HTR-8/SVneo (cell line): ENCODE data around the gene FNIP2.
"Not testable (repeated sequence)": the region's sequence is repeated elsewhere in the genome, so short reads cannot be mapped to it uniquely, and the experiment has no call there.

Source experiments
- DNase-seq: peaks from one replicate; pipeline ENCODE4 v3.0.0; 2011; ENCODE audit warnings: low spot score, mixed read lengths; ENCODE audit not compliant: insufficient read length
- FAIRE-seq: peaks from 2 replicates; lab custom pipeline; 2011; peaks lifted over from hg19 to GRCh38; lab: Jason Lieb, UNC

Gene FNIP2

DNA sequence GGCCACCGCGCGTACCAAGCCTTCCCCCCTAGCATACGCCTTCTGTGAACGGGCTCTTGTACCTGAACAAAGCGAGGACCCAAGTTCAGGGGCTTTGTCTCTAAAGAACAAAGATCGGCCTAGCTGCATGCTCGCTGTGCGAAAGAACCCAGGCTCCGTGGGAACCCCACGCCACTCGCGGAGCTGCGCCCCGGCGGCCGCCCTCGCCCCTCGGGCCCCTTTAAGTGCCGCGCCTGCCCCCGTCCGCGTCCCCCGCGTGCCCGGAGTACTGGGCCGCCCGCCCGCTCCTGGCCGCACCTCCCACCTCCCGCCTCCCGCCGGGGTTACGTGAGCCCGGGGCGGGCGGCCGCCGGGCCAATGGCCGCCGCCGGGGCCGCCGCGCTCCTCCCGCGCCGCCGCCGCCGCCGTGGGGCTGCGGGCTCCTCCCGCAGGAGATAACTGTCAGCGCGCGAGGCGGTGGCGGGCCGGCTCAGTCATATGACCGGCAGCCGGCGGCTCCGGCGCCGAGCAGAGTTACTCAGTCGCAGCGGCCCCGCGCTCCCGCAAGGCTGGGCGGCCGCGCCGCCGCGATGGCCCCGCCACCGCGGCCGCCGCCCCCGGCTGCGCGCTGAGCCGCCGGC lies at the start of gene FNIP2:
Gene FNIP2 (plus strand): TSS at position 472 of the 620 bp plus-strand sequence. CDS start 187 bp downstream, outside the sequence.
- peak; percentile 69 for FAIRE-seq
- peak; percentile 72 for DNase-seq

GRCh38 chr4:158721680-158722079 lies 47.1 kb upstream of the FNIP2 start:
- FAIRE-seq (no peak), DNase-seq (no peak)

- DNase-seq (no peak), FAIRE-seq (peak; percentile 40)
These were observed 46.4 kb upstream of the FNIP2 start for GRCh38 chr4:158722291-158722916.

DNA sequence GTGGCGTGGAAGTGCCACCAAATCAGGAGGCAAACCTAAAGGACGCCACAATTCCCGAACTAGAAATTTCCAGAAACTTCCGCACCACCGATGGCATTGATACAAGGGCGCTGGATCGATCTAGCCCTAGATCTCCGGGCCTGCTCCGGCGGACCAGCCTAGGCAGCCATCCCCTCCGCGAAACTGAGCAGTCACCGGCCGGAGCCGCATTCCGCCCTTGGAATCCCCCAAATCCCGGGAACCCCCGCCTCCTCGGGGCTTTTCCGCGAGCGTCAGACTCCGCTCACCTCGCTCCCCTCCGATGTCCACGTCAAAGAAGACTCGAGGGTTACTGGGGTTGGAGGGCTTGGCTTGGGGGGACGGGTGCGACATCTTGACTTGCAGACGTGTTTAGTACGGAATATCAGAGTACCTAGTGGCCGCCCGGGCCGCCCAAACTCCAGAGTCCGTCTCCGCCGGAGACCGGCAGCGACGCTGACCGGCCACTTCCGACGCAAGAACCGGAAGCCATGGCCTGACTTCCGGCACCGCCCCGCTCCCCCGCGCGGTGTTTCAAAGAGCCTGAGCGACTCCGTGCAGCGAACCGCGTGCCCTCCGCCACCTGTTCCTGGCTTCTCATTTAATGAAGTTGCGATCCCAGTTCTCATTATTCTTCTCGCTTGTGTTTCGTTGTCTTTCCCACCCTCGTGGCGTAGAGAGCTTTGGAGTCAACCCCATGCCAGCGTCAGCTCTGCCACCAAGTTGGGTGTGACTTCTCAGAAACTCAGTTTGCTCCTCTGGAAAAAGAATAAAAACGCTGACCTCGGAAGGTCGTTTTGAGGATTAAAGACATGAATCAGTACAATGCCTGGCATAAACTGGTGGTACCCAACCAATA lies 45.7 kb upstream of the FNIP2 start, which contains the start of gene PPID:
Gene PPID (minus strand): TSS at position 480 of the 877 bp plus-strand sequence. CDS start 108 bp downstream, at position 372.
- FAIRE-seq (peak; percentile 48), DNase-seq (peak; percentile 83)

DNA sequence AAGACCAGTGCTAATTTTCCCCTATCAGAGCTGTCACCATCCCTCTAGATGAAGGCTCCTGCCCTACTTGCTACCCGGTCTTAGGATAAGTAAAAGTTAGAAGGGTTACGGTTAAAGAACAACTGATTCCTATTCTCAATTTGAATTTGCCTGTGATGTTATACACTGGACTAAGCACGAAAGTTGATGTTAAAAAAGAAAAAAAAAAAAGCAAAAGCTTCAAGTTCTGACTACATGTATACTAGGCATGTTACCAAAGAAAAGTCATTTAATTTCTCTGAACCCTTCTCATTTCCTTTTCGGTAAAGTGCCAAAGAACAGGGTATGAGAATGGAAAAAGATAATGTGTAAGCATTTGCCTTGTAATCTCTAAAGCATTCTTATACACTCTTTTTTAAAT lies 44.2 kb upstream of the FNIP2 start:
- DNase-seq: no peak
- no peak for FAIRE-seq

- FAIRE-seq (no peak), DNase-seq (no peak)
These were observed 42.2 kb upstream of the FNIP2 start for GRCh38 chr4:158726633-158727032.

GRCh38 chr4:158728236-158728635 lies 40.6 kb upstream of the FNIP2 start:
- DNase-seq (no peak), FAIRE-seq (no peak)

DNA sequence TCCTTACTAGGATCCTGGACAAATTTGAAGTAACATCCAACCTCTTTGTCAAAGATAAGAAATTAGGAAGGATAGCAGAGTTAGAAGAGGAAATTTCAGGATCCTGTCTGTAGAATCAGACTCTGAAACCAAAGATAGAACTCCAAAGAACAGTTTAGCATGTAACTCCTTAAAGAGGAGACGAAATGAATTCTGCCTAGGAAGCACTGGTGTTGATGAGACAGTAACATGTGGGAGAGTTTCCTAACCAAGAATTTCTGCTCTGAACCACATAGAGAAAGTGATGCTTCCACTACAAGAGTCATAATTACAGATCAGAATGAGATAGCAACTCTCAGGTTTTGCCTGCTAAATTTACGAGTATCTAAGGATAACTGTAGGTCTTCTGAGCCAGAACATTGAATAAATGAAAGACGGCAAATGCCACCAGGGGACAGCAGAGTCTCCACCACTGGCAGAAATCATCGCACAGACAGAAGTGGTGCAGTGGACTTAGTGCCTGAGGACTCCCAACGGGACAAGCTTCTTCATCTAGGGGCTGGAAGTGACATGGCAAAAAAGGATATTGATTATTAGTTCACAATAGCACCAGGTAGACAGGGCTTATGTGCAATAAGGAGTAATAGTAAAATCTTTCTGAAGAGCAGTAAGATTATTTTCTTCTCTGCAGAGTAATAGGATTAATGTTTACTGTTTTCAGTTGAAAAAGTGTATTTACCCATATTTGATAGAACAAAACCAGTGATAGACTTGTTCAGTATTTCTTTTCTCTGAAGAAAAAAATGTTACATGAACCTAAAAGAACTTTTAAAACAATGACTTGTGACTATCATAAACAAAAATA lies 38.9 kb upstream of the FNIP2 start:
- DNase-seq (peak; percentile 63), FAIRE-seq (peak; percentile 9)

DNA sequence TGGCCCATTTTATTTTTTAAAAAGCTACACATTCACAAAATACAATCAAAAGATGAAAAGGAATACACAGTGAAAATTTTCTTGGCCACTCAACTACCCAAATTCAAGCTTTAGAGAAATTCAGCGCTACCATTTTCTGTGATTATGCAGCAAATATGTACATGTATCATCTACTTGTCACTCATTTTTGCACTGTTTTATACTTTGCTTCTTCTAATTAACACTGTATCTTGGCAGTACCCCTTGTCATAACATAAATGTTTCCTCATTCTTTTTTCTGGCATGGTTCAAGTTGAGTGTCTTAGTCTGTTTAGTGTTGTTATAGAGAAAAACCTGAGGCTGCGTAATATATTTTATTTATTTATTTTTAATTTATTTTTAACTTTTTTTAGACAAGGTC lies 30.0 kb upstream of the FNIP2 start:
- FAIRE-seq: no peak

DNA sequence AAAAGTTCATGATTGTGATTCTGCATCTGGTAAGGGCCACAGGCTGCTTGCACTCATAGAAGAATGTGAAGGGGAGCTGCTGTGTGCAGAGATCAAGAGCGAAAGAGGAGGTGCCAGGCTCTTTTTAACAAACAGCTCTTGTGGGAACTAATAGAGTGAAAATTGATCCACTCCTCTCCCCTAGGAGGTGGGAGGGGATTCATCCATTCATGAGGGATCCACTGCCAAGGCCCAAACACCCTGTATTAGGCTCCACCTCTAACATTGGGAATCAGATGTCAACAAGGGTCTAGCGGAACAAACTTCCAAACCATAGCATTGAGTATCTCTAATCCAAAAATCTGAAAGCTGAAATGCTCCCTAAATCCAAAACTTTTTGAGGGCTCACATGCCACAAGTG lies 29.2 kb upstream of the FNIP2 start:
- FAIRE-seq (no peak), DNase-seq (no peak)

More for the DNA sequence above, 30.0 kb upstream of the FNIP2 start:
- DNase-seq: no peak

- FAIRE-seq: no peak
- DNase-seq: no peak
These were observed 27.4 kb upstream of the FNIP2 start for GRCh38 chr4:158741326-158742021.

DNA sequence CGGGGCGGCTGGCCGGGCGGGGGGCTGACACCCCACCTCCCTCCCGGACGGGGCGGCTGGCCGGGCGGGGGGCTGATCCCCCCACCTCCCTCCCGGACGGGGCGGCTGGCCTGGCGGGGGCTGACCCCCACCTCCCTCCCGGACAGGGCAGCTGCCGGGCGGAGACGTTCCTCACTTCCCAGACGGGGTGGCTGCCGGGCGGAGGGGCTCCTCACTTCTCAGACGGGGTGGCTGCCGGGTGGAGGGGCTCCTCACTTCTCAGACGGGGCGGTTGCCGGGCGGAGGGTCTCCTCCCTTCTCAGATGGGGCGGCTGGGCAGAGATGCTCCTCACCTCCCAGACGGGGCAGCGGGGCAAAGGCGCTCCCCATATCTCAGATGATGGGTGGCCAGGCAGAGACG lies 22.3 kb upstream of the FNIP2 start:
- FAIRE-seq, DNase-seq: not testable (repeated sequence)

DNA sequence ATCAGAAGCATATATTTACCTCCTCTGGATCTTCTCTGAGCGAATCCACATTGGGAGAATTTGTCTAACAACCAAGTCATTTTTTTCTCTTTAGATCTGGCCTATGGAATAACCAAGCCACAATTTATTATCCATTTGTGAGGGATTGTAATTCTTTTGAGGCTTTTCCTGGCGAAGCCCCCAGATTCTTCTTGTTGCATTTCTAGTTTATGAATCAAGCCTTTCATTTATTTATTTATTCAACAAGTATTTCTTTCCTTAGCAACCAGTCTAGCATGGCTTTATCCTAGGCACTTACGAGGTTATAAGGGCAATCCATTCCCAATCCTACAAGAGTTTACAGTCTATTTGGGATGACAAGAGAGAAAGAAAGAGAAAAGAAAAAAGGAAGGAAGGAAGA lies 18.4 kb upstream of the FNIP2 start:
- DNase-seq (no peak), FAIRE-seq (no peak)

DNA sequence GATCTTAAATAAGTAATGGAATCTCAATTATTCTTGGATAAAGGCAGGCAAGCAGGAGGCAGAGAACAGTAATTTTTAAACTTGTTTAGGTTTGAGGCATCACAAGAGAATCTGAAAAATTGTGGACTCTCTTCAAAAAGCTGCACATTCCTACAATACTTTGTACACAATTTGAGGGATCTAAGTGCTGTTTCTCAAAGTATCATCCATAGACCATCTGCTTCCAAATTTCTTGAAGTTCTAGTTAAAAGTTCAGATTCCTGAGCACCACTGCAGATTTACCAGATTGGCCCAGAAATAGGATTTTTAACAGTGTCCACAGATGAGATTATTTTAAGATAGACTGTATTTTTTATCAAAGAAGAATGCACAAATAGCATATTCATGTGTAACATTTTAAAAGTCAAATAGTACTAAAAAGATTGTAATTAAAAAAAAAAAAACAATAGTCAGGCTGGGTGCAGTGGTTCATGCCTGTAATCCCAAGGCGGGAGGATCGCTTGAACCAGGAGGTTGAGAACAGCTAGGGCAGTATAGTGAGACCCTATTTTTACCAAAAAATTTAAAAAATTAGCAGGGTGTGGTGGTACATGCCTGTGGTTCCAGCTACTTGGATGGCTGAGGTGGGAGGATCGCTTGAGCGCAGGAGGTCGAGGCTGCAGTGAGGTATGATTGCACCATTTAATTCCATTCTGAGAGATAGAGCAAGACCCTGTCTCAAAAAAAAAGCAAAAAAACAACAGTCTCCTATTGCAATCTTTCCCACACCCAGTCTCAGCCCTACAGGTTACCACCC lies 14.2 kb upstream of the FNIP2 start:
- FAIRE-seq (no peak), DNase-seq (no peak)

GRCh38 chr4:158755819-158756218 lies 13.0 kb upstream of the FNIP2 start:
- FAIRE-seq, DNase-seq: not testable (repeated sequence)

DNA sequence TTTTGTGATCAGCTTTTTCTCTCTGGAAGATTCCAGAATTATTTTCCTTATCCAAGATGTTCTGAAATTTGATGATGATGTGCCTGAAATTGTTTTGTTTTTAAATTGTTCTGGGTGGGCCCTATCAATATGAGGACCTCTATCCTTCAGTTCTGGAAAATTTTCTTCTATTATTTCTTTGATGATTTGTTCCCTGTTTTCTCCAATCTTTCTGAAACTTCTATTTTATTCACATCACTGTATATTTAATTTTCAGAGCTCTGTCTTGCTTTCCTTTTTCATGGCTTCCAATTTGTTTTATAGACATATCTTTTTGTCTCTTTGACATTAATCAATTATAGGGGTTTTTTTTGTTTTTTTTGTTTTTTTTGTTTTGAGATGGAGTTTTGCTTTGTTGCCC lies 12.2 kb upstream of the FNIP2 start:
- no peak for FAIRE-seq
- no peak for DNase-seq

- DNase-seq (no peak), FAIRE-seq (no peak)
These were observed 10.7 kb upstream of the FNIP2 start for GRCh38 chr4:158758142-158758541.

DNA sequence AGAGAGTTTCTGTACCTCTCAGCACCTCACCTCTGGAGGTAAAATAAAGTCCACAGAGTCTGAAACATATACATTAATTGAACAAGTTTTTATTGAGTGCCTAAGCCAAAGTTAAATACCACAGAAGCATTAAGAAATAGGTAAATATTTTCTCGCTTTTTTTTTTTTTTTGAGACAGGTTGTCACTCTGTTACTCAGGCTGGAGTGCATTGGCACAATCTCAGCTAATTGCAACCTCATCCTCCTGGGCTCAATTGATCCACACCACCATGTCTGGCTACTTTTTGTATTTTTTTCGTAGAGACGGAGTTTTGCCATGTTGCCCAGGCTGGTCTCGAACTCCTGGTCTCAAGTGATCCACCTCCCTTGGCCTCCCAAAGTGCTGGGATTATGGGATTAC lies 10.1 kb upstream of the FNIP2 start:
- DNase-seq (no peak), FAIRE-seq (no peak)

DNA sequence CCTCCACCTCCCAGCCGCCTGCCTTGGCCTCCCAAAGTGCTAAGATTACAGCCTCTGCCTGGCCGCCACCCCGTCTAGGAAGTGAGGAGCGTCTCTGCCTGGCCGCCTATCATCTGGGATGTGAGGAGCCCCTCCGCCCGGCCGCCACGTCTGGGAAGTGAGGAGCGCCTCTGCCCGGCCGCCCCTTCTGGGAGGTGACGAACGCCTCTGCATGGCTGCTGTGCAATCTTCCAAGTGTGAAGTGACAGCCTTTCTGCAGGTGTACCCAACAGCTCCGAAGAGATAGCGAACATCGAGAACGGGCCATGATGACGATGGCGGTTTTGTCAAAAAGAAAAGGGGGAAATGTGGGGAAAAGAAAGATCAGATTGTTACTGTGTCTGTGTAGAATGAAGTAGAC lies 9.3 kb upstream of the FNIP2 start:
- not testable (repeated sequence) for FAIRE-seq, DNase-seq
